MM.1S (cell line): ENCODE results near the gene SEMA6B.
"Not testable (repeated sequence)": the region's sequence is repeated elsewhere in the genome, so short reads cannot be mapped to it uniquely, and the experiment has no call there.

ENCODE experiments used
- DNase-seq: peaks from one replicate; pipeline ENCODE4 v3.0.0-alpha.2; 2015
- H2AFZ ChIP-seq: fragments of 300-600 bp; sonication (generic); 2 replicates; pipeline ENCODE4 v1.6.0; 2016; ENCODE audit warnings: antibody characterized with exemption, low read length
- H3F3A ChIP-seq: fragments of 300-600 bp; sonication (generic); 2 replicates; pipeline ENCODE4 v1.6.1; 2016; ENCODE audit warnings: mild to moderate bottlenecking, antibody characterized with exemption, low read length, moderate library complexity, mixed read lengths; ENCODE audit not compliant: insufficient read depth
- H3K27ac ChIP-seq: fragments of 300-600 bp; sonication (generic); 2 replicates; pipeline ENCODE4 v1.5.1; 2016; ENCODE audit warnings: mild to moderate bottlenecking, low read length
- H3K27me3 ChIP-seq: fragments of 300-600 bp; sonication (generic); replicated peaks from 2 replicates; pipeline ENCODE4 v1.6.0; 2016; ENCODE audit warnings: low read length; ENCODE audit not compliant: insufficient read depth
- H3K36me3 ChIP-seq: fragments of 300-600 bp; sonication (generic); replicated peaks from 2 replicates; pipeline ENCODE4 v1.6.1; 2016; ENCODE audit warnings: mild to moderate bottlenecking, low read length, mixed read lengths; ENCODE audit not compliant: insufficient read depth
- H3K4me1 ChIP-seq: fragments of 300-600 bp; sonication (generic); 2 replicates; pipeline ENCODE4 v1.6.1; 2016; ENCODE audit warnings: low read length, mixed read lengths
- H3K4me2 ChIP-seq: fragments of 300-600 bp; sonication (generic); 2 replicates; pipeline ENCODE4 v1.6.0; 2016; ENCODE audit warnings: low read depth, low read length
- H3K4me3 ChIP-seq: fragments of 300-600 bp; sonication (generic); 2 replicates; pipeline ENCODE4 v1.5.1; 2016; ENCODE audit warnings: low read length, mixed read lengths
- H3K79me2 ChIP-seq: fragments of 300-600 bp; sonication (generic); 2 replicates; pipeline ENCODE4 v1.6.1; 2016; ENCODE audit warnings: mixed run types, low read length, mixed read lengths
- H3K9ac ChIP-seq: fragments of 300-600 bp; sonication (generic); 2 replicates; pipeline ENCODE4 v1.6.1; 2016; ENCODE audit warnings: low read length, mixed read lengths
- H3K9me2 ChIP-seq: fragments of 300-600 bp; sonication (generic); replicated peaks from 2 replicates; pipeline ENCODE4 v1.6.1; 2016; ENCODE audit warnings: mild to moderate bottlenecking, low read length, mixed read lengths; ENCODE audit not compliant: insufficient read depth
- H3K9me3 ChIP-seq: fragments of 300-600 bp; sonication (generic); replicated peaks from 2 replicates; pipeline ENCODE4 v1.6.1; 2016; ENCODE audit warnings: mild to moderate bottlenecking, low read length, mixed read lengths; ENCODE audit not compliant: insufficient read depth
- H4K20me1 ChIP-seq: fragments of 300-600 bp; sonication (generic); 2 replicates; pipeline ENCODE4 v1.6.1; 2016; ENCODE audit warnings: mild to moderate bottlenecking, low read length, moderate library complexity, mixed read lengths; ENCODE audit not compliant: insufficient read depth
- EZH2 ChIP-seq: fragments of 300-600 bp; sonication (generic); optimal IDR thresholded peaks from 2 replicates; pipeline ENCODE3; 2017; ENCODE audit warnings: low read depth, mild to moderate bottlenecking, antibody characterized with exemption, low read length, mixed read lengths
- EZH2phosphoT487 ChIP-seq: fragments of 300-600 bp; sonication (generic); IDR thresholded peaks from 2 replicates; pipeline ENCODE4 v1.6.1; 2018; ENCODE audit warnings: antibody characterized with exemption, low read length
- TF ChIP-seq, protein P1 (sequence below): fragments of 300-600 bp; sonication (generic); IDR thresholded peaks from 2 replicates; pipeline ENCODE4 v1.5.1; 2016; ENCODE audit warnings: antibody characterized with exemption, low read length, mixed read lengths

Gene SEMA6B

DNA sequence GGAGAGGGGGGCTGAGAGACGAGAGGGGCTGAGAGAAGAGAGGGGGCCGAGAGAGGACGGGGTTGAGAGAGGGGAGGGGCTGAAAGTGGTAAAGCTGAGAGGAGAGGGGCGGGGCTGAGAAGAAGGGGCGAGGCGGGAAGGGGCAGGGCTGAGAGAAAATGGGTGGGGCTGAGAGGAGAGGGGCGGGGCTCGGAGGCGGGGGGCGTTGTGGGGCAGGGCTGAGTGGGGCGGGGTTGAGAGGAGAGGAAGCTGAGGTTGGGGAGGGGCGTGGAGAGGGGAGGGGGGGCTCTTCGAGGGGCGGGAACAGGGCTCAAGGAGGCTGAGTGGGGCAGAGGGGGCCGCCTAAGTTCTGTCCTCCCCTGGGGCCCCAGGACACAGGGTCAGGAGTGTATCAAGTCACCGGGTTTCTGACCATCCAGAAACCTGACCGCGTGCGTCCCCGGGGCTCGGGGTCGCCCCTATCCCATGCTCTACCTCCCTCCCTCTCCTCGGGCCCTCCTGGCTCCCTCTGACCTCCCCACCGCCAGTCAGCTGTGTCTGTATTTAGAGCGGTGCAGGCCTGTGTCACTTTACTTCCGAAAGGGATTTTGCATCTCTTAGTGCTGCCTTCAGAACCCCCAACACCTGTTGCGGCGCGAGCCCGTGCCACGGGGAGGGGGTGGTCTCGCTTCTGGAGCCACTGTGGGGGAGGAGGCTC, 38.6 kb upstream of the SEMA6B start:
- Histone ChIP-seq H3K9me3 (no peaks in the 10 kb centered on the region), H3K4me2 (peak overlapping the region; percentile 96), H3K27me3 (peaks cover 87% of the 10 kb centered on the region), H4K20me1 (no peaks in the 10 kb centered on the region), H3K27ac (no peak overlapping the region), H3K4me1 (no peaks in the 10 kb centered on the region; the same call in 1 of the 2 replicates), H3F3A (no peaks in the 10 kb centered on the region), H3K36me3 (no peaks in the 10 kb centered on the region), H3K9ac (no peak overlapping the region), H3K79me2 (no peaks in the 10 kb centered on the region), H3K9me2 (no peaks in the 10 kb centered on the region), H3K4me3 (peak overlapping the region; percentile 51), H2AFZ (peak overlapping the region; percentile 85)
- TF ChIP-seq EZH2phosphoT487 (no peak), EZH2 (no peak)
- TF ChIP-seq, protein P1, sequence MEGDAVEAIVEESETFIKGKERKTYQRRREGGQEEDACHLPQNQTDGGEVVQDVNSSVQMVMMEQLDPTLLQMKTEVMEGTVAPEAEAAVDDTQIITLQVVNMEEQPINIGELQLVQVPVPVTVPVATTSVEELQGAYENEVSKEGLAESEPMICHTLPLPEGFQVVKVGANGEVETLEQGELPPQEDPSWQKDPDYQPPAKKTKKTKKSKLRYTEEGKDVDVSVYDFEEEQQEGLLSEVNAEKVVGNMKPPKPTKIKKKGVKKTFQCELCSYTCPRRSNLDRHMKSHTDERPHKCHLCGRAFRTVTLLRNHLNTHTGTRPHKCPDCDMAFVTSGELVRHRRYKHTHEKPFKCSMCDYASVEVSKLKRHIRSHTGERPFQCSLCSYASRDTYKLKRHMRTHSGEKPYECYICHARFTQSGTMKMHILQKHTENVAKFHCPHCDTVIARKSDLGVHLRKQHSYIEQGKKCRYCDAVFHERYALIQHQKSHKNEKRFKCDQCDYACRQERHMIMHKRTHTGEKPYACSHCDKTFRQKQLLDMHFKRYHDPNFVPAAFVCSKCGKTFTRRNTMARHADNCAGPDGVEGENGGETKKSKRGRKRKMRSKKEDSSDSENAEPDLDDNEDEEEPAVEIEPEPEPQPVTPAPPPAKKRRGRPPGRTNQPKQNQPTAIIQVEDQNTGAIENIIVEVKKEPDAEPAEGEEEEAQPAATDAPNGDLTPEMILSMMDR: no peak
- peak; percentile 39 for DNase-seq

DNA sequence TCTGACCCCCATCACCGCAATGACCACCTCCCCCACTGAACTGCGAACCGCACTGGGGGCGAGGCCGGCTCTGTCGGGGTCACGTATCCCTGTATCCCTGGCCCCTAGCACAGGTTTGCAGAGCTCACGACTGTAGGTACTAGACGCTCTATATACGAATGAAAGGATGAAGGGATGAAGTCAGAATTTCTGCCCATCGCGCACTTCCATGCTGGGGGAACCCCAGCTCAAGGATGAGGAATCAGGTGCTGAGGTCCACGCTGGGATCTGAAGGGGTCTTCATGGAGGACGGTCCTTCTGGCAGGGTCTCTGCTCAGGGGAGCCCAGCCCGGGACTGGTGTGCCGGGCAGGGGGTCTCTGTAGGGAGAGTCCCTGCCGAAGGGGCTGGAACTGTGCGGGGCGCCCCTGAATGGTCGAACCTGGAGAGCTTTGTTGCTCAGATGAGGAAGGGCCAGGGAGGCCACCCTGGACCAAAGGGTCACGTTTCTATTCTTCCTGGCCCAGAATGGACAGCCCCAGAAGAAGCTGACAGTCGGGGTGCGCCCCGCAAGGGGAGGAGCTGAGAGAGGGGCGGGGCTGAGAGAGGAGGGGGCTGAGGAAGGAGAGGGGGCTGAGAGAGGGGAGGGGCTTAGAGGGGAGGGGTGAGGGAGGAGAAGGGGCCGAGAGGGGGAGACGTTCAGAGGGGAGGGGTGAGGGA, 37.9 kb upstream of the SEMA6B start:
- Histone ChIP-seq H3K27me3 (peaks cover 87% of the 10 kb centered on the region), H3K36me3 (no peaks in the 10 kb centered on the region), H3K4me3 (peak overlapping the region; percentile 13; the same call in 1 of the 2 replicates), H3K9me2 (no peaks in the 10 kb centered on the region), H3F3A (no peaks in the 10 kb centered on the region), H3K27ac (no peak overlapping the region), H3K79me2 (no peaks in the 10 kb centered on the region), H4K20me1 (no peaks in the 10 kb centered on the region), H3K4me1 (no peaks in the 10 kb centered on the region; the same call in 1 of the 2 replicates), H3K4me2 (peak overlapping the region; percentile 41), H3K9ac (no peak overlapping the region), H2AFZ (peak overlapping the region; percentile 26; the same call in 1 of the 2 replicates), H3K9me3 (no peaks in the 10 kb centered on the region)
- DNase-seq: no peak
- TF ChIP-seq EZH2phosphoT487: no peak
- peak; percentile 16 for TF ChIP-seq EZH2

DNA sequence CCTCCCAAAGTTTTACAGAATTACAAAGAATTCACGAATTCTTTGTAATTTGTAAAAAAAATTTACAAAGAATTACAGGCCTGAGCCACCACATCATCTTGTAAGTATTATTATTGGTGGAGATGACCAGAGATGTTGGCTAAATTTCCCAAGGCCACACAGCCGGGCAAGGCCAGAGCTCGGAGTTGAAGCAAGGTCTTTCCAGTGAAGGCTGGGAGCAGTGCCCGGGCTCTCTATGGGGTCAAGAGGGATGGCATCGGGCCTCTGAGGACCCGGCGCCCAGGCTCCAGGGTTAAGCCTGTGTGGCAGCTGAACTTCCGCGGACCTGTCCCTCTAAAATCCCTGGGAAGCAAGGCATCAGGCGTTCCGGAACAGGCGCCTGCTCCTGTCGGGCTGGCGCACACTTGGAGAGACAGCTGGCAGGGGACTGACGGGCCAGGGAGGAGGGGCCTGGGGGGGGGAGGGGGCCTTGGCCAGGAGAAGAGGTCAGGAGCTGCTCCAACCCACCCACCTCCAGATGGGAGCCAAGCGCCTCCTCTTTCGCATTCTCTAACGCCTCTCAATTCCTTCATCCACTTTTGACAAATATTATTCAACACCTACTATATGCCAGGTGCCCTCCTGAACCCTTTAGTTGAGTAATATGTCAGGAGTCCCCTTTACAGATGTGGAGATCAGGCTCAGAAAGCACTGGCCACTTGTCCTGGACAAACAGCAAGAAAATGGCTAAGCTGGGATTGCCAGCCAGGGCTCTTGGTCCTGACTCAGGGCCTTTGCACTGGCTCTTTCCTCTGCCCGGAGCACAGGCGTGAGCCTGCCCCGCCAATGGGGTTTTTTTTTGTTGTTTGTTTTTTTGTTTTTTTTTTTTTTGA, 36.8 kb upstream of the SEMA6B start:
- Histone ChIP-seq H3K4me3 (no peak overlapping the region), H3K9ac (no peak overlapping the region), H3K9me3 (no peaks in the 10 kb centered on the region), H3K36me3 (no peaks in the 10 kb centered on the region), H3K27ac (no peak overlapping the region), H3K9me2 (no peaks in the 10 kb centered on the region), H2AFZ (no peak overlapping the region), H3K27me3 (peaks cover 89% of the 10 kb centered on the region), H3K4me1 (no peaks in the 10 kb centered on the region; the same call in 1 of the 2 replicates), H3K79me2 (no peaks in the 10 kb centered on the region), H3K4me2 (no peak overlapping the region), H4K20me1 (no peaks in the 10 kb centered on the region), H3F3A (no peaks in the 10 kb centered on the region)
- TF ChIP-seq EZH2phosphoT487 (no peak), EZH2 (no peak)
- TF ChIP-seq, protein P1: no peak
- DNase-seq: no peak

DNA sequence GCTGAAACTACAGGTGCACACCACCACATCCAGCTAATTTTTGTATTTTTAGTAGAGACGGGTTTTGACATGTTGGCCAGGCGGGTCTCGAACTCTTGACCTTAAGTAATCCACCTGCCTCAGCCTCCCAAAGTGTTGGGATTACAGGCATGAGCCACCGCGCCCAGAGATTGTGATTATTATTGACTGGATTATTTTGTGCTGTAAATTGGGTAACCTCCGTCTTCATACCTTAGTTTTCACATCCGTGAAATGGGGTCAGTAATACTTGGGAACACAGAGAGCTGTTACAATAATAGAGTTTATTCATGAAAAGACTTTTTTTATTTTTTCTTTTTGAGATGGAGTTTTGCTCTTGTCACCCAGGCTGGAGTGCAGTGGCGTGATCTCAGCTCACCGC, 35.7 kb upstream of the SEMA6B start:
- not testable (repeated sequence) for H3K79me2 ChIP-seq, H2AFZ ChIP-seq, DNase-seq, H3K9me2 ChIP-seq, H3K9ac ChIP-seq, H4K20me1 ChIP-seq, H3K36me3 ChIP-seq, H3K9me3 ChIP-seq, H3K4me3 ChIP-seq, H3K27ac ChIP-seq, H3F3A ChIP-seq, H3K4me1 ChIP-seq, H3K4me2 ChIP-seq
- H3K27me3 ChIP-seq: peaks cover 89% of the 10 kb centered on the region
